Measurements from ENCODE around the gene TRPM3.

The TRPM3 gene

Small RNAs within 50 kb of the gene (microRNA-seq; reads per million reads assigned to microRNA genes)
- 6.6 reads per million, percentile 22 among the genes with 10 or more reads in this experiment for gene MIR204
